GM18909 (cell line): ENCODE results near the gene IGSF23.

ENCODE experiments used
- ATAC-seq: cut with Tn5 transposase; IDR thresholded peaks from one replicate; pipeline ENCODE4 v1.9.1; 2021; ENCODE audit warnings: mild to moderate bottlenecking; ENCODE audit not compliant: unreplicated experiment, poor library complexity

Gene IGSF23

DNA sequence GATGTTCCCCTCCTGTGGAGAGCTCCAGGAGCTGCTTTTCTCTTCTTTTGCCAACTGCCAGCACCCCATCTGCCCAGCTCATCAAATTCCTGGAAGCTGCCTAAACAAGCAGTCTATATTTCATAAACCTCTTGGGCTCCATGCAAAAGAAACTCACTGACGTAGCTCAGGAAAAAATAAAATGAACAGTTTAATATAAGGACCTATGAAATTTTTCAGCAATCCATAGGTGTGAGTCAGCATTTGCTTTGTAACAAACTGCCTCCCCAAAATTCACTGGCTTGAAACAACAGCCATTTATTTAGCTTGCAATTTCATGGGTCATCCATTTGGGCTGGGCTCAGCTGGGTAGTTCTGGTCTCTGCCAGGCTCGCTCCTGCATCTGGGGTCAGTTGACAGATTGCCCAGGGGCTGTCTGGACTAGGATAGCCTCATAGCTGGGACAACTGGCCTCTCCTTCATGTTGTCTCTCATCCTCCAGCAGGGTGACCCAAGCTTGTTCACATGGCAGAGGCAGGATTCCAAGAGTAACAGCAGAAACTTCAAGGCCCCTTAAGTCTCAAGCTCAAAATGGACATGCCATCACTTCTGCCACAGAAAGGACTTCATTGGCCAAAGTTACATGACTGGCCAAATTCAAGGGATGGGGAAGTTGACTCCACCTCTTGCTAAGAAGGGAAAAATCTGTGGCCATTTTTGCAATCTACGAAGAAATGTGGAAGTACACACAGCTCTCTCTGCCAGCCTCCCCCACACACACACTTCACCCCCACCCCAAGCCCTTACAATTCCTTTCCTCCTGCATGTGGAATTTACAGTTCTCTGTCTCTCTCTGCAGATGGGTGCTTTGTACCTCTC lies 22.4 kb downstream of the IGSF23 start:
- no peak for ATAC-seq

- no peak for ATAC-seq
Measured at GRCh38 chr19:44636439-44637389, 23.4 kb downstream of the IGSF23 start.

DNA sequence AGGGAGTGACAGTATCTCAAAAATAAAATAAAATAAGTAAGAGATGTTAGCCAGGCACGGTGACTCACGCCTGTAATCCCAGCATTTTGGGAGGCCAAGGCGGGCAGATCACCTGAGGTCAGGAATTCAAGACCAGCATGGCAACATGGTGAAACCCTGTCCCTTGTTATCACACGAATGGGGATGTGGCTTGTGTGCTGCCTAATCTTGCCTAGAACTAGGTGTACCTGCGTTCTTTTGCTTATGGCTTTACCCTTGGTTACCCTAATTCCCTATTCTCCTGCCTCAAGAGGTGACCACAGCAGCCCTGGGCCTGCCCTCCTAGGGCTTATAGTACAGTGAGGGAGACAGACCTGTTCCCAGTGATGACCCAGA lies 24.0 kb downstream of the IGSF23 start:
- ATAC-seq: no peak

DNA sequence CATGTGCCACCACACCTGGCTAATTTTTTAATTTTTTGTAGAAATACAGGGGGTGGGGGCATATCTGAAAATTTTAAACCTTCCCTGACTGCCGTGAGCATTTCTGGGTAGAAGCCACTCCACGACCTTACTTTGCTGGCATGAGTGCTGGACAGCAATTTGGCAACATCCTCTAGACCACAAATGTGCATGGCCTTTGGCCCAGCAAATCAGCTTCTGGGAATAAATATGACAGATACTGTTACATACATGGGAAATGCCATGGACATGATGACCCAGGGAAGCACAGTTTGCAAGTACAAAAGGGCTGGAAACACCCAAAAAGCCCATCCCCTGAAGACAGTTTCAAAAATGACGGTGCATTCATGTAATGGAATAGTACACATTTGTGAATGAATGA lies 27.2 kb downstream of the IGSF23 start:
- no peak for ATAC-seq

GRCh38 chr19:44641501-44642265 lies 28.3 kb downstream of the IGSF23 start:
- no peak for ATAC-seq

DNA sequence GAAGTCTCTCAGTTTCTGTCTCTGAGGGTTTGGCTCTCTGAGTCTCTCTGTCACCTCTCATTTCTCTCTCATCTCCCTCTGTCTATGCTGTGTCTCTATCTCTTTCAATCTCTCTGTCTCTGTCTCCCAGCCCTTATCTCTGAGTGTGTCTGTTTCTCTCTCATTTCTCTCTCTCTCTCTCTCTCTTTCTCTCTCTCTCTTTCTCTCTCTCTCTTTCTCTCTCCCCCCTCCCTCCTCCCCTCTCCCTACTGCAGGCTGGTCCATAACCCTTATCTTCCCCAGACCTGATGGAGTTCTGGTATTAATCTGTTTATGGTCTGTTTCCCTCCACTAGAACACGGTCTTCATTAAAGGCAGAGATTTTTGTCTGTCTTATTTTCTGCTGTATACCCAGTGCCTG lies 29.0 kb downstream of the IGSF23 start:
- no peak for ATAC-seq

DNA sequence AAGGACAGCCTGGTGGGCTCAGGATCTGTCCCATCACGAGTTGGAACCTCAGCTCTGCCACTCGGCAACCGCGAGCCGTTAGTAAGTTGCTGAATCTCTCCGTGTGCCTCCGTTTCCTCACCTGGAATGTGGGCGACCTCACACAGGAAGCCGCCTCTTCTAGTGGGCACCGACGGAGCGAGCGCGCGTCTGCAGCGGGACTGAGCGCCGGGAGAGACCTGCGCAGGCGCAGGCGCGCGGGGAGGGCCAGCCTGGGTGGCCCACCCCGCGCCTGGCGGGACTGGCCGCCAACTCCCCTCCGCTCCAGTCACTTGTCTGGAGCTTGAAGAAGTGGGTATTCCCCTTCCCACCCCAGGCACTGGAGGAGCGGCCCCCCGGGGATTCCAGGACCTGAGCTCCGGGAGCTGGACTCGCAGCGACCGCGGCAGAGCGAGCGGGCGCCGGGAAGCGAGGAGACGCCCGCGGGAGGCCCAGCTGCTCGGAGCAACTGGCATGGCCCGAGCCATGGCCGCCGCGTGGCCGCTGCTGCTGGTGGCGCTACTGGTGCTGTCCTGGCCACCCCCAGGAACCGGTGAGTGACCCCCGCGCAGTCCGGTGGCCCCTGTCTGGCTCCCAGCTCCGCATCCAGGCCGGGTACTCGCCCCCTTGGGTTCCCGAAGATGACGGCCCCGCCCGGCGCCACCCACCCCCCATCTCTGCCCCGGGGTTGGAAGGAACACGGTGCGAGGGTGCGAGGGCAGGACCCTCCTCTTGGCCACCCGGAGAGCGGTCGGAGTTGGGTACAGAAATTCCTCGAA lies 30.4 kb downstream of the IGSF23 start, which contains the start of gene PVR:
Gene PVR (plus strand): TSS at position 306 of the 797 bp plus-strand sequence. CDS start 187 bp downstream, at position 493.
- no peak for ATAC-seq

GRCh38 chr19:44644402-44645016 lies 31.1 kb downstream of the IGSF23 start:
- ATAC-seq: no peak

GRCh38 chr19:44645407-44646048 lies 32.2 kb downstream of the IGSF23 start:
- no peak for ATAC-seq

DNA sequence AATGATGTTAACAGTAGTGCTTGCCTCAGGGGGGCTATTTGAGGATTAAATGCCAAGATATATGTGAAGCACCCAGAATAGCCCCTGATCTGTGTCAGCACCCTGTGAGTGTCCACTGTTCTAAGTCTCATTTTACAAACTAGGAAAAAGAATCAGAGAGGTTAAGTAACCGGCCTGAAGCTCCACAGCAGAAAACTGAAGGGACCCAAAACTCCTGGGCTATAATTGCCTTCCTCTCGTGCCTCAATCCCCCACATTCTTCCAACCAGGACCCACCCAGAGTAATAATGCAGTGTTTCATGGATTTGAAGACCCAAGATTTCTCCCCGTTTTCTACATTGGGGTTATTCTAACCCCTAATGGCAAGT lies 32.7 kb downstream of the IGSF23 start:
- no peak for ATAC-seq

DNA sequence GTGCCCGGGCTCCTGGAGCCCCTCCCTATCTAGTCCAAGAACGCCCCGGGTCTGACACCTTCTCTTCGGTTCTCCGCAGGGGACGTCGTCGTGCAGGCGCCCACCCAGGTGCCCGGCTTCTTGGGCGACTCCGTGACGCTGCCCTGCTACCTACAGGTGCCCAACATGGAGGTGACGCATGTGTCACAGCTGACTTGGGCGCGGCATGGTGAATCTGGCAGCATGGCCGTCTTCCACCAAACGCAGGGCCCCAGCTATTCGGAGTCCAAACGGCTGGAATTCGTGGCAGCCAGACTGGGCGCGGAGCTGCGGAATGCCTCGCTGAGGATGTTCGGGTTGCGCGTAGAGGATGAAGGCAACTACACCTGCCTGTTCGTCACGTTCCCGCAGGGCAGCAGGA lies 33.8 kb downstream of the IGSF23 start:
- no peak for ATAC-seq

- no peak for ATAC-seq
Measured at GRCh38 chr19:44648631-44649251, 35.4 kb downstream of the IGSF23 start.

DNA sequence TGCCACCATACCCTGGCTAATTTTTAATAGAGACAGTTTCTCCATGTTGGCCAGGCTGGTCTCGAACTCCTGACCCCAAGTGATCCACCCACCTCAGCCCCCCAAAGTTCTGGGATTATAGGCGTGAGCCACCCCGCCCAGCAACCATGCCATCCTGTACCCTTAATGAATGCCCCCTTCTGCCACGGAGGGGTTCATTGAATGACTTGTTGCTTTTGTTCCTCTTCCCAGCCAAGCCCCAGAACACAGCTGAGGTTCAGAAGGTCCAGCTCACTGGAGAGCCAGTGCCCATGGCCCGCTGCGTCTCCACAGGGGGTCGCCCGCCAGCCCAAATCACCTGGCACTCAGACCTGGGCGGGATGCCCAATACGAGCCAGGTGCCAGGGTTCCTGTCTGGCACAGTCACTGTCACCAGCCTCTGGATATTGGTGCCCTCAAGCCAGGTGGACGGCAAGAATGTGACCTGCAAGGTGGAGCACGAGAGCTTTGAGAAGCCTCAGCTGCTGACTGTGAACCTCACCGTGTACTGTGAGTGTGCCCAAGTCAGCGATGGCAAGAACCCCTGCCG lies 36.3 kb downstream of the IGSF23 start:
- no peak for ATAC-seq

GRCh38 chr19:44653343-44653742 lies 40.0 kb downstream of the IGSF23 start:
- no peak for ATAC-seq

GRCh38 chr19:44653977-44654774 lies 40.8 kb downstream of the IGSF23 start:
- ATAC-seq: peak; percentile 85

DNA sequence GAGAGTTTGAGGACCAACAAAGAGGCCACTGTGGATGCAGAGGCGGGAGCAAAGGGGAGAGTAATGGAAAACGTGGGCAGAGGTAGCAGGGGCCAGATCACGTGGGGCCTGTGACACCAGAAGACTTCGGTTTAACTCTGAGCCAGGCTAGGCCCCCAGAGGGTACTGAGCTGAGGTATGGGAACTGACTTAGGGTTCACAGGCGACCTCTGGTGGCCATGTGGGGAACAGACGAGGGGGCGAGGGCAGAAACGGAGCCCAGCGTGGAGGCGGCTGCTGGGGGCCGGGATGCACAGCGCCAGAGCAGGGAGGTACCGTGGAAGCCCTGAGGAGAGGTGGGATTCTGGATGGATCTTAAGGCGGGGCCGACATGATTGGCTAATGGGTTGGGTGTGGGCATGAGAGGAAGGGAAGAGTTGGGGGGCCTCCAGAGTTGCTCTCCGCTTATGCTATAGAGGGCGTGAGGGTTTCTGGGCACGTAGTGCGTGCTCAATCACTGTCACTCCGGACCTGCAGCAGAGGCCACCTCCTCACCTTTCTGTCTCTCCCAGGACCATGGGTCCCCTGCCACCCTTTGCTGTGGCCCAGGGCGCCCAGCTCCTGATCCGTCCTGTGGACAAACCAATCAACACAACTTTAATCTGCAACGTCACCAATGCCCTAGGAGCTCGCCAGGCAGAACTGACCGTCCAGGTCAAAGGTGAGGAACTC lies 44.0 kb downstream of the IGSF23 start:
- ATAC-seq: peak; percentile 50
